Measurements from ENCODE around the gene VPS39. TPM values are rescaled to one million over a fixed set of nuclear protein-coding genes. Genes with fewer than 3 reads are reported as not detected.

VPS39 gene
- polyA plus RNA-seq, 1 of the 3 experiments (the other 2 are of a cell fraction), result 61.1 TPM

- no peaks in the 10 kb centered on the region for H3K9me2 ChIP-seq
- H3K4me3 ChIP-seq (ENCODE audit: low read depth in 2 of 2, low read length in 1 of 2), result no peak overlapping the region
- H3K27ac ChIP-seq (ENCODE audit: low read depth in 2 of 2, low read length in 1 of 2), result no peak overlapping the region
- H3F3A ChIP-seq (replicated peaks; ENCODE audit: insufficient read depth), result peaks cover 6% of the 10 kb centered on the region
- WGBS (ENCODE audit: low lambda C conversion rate), result 97% methylated on average over 13 of the region's 13 CpGs
- DNase-seq, result no peak
- H3K9ac ChIP-seq, result no peak overlapping the region
- no peaks in the 10 kb centered on the region for H4K20me1 ChIP-seq (ENCODE audit: insufficient read depth)
- no peaks in the 10 kb centered on the region for H3K27me3 ChIP-seq (ENCODE audit: insufficient read depth)
- no peaks in the 10 kb centered on the region for H3K79me2 ChIP-seq (ENCODE audit: insufficient read depth)
- POLR2A ChIA-PET, result no interaction called here
- TF ChIP-seq IRF3 (IDR thresholded peaks at IDR 0.05; ENCODE audit: low read depth, low read length) (no peak), GATA2 (CRISPR knock-in tag; IDR thresholded peaks at IDR 0.05) (no peak), RAD21 (IDR thresholded peaks at IDR 0.05; ENCODE audit: low read length) (no peak), TEAD4 (IDR thresholded peaks at IDR 0.05; ENCODE audit: borderline replicate concordance, insufficient read depth) (no peak), TCF12 (IDR thresholded peaks at IDR 0.05) (no peak), JUND (IDR thresholded peaks at IDR 0.05) (no peak), PBX3 (IDR thresholded peaks at IDR 0.05) (no peak), RFX5 (IDR thresholded peaks at IDR 0.05; ENCODE audit: low read length) (no peak), SMC3 (IDR thresholded peaks at IDR 0.05; ENCODE audit: low read depth, low read length) (no peak), SIN3A (IDR thresholded peaks at IDR 0.05; ENCODE audit: borderline replicate concordance, low read depth, low read length) (no peak), EP300 (IDR thresholded peaks at IDR 0.05; ENCODE audit: borderline replicate concordance in 1 of 2, low read depth in 1 of 2, low read length in 1 of 2) (no peak), CHD2 (IDR thresholded peaks at IDR 0.05; ENCODE audit: low read length, partially characterized antibody) (no peak), MAX (IDR thresholded peaks at IDR 0.05; ENCODE audit: low read depth) (no peak), GABPA (IDR thresholded peaks at IDR 0.05; ENCODE audit: low read depth) (no peak), EZH2phosphoT487 (IDR thresholded peaks at IDR 0.05; ENCODE audit: borderline replicate concordance, low read depth) (no peak), FOSL2 (IDR thresholded peaks at IDR 0.05; ENCODE audit: borderline replicate concordance, low read depth) (no peak), TAF1 (IDR thresholded peaks at IDR 0.05; ENCODE audit: borderline replicate concordance, low read depth, low read length) (no peak)
- CTCF ChIA-PET, result interaction anchor here (1.3 kb wide), 1 partner anchor 29 kb away, joined by 6 read pairs; no protein-coding TSS in a partner anchor
- H3K4me1 ChIP-seq (ENCODE audit: control insufficient read depth in 1 of 2, insufficient read depth in 2 of 2, low read depth in 1 of 2, low read length in 1 of 2), result no peaks in the 10 kb centered on the region
- H3K9me3 ChIP-seq, result no peaks in the 10 kb centered on the region
- H3K4me2 ChIP-seq, result no peak overlapping the region
- H3K36me3 ChIP-seq (replicated peaks in 1 of 2; ENCODE audit: control insufficient read depth in 1 of 2, insufficient read depth in 2 of 2, low read length in 1 of 2), result peaks cover 77 to 89% of the 10 kb centered on the region in 2 experiments
- no peak overlapping the region for H2AFZ ChIP-seq (ENCODE audit: low read depth)
Observed at GRCh38 chr15:42166225-42166940, 41.7 kb downstream of the VPS39 start.
